Nephron progenitor cell (in vitro differentiated cells): ENCODE data around the gene RARS2.
"Not testable (repeated sequence)": the region's sequence is repeated elsewhere in the genome, so short reads cannot be mapped to it uniquely, and the experiment has no call there.

Experiments used
- DNase-seq: peaks from one replicate; pipeline ENCODE4 v3.0.0; 2021
- H3K27ac Mint-ChIP-seq: 2 replicates; pipeline ENCODE4 v1.8.0; 2021; ENCODE audit warnings: mild to moderate bottlenecking, moderate library complexity, mixed read lengths
- H3K27me3 Mint-ChIP-seq: 2 replicates; pipeline ENCODE4 v1.8.0; 2021; ENCODE audit warnings: mild to moderate bottlenecking, low read depth, mixed read lengths; ENCODE audit not compliant: poor library complexity
- H3K36me3 Mint-ChIP-seq: 2 replicates; pipeline ENCODE4 v1.8.0; 2021; ENCODE audit warnings: low read depth, mixed read lengths
- H3K4me1 Mint-ChIP-seq: 2 replicates; pipeline ENCODE4 v1.8.0; 2021; ENCODE audit warnings: mixed read lengths
- H3K4me3 Mint-ChIP-seq: 2 replicates; pipeline ENCODE4 v1.8.0; 2021; ENCODE audit warnings: mild to moderate bottlenecking, moderate library complexity, mixed read lengths
- H3K9me3 Mint-ChIP-seq: 2 replicates; pipeline ENCODE4 v1.8.0; 2021; ENCODE audit warnings: mild to moderate bottlenecking, moderate library complexity, mixed read lengths
- TF ChIP-seq, protein P1 (sequence below): fragments of 200-600 bp; sonication (generic); IDR thresholded peaks from 2 replicates; pipeline ENCODE4 v1.5.0; 2021; ENCODE audit warnings: antibody characterized with exemption

The RARS2 gene

DNA sequence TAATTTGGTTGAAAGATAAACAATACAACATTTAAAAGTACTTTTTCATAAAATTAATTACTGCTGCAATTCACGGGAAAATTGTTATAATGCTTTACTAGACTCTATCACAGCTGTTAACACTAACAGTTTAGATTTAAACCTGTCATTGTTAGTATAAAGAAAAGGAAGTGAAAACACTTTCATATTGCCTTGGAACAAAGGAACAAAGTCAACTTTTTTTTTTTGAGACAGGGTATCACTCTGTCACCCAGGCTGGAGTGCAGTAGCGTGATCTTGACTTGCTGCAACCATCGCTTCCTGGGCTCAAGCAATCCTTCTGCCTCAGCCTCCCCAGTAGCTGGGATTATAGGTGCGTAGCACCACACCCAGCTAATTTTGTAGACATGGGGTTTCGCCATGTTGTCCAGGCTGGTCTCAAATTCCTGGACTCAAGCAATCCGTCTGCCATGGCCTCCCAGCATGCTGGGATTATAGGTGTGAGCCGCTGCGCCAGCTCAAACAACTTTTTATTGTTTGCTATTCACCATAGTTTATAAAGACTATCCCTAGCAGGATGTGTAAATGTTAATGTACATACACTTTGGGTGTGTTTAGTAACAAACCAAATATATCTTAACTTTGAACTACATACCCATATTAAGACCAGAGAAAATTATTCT, 94.9 kb downstream of the RARS2 start:
- H3K4me1 Mint-ChIP-seq, result no peaks in the 10 kb centered on the region
- H3K4me3 Mint-ChIP-seq, result no peak overlapping the region
- no peak overlapping the region for H3K27ac Mint-ChIP-seq
- no peaks in the 10 kb centered on the region for H3K9me3 Mint-ChIP-seq
- peaks cover 30% of the 10 kb centered on the region for H3K36me3 Mint-ChIP-seq
- TF ChIP-seq, protein P1, sequence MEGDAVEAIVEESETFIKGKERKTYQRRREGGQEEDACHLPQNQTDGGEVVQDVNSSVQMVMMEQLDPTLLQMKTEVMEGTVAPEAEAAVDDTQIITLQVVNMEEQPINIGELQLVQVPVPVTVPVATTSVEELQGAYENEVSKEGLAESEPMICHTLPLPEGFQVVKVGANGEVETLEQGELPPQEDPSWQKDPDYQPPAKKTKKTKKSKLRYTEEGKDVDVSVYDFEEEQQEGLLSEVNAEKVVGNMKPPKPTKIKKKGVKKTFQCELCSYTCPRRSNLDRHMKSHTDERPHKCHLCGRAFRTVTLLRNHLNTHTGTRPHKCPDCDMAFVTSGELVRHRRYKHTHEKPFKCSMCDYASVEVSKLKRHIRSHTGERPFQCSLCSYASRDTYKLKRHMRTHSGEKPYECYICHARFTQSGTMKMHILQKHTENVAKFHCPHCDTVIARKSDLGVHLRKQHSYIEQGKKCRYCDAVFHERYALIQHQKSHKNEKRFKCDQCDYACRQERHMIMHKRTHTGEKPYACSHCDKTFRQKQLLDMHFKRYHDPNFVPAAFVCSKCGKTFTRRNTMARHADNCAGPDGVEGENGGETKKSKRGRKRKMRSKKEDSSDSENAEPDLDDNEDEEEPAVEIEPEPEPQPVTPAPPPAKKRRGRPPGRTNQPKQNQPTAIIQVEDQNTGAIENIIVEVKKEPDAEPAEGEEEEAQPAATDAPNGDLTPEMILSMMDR, result no peak
- H3K27me3 Mint-ChIP-seq, result no peaks in the 10 kb centered on the region
- no peak for DNase-seq

- not testable (repeated sequence) for H3K9me3 Mint-ChIP-seq, H3K27ac Mint-ChIP-seq, DNase-seq, H3K4me3 Mint-ChIP-seq, H3K27me3 Mint-ChIP-seq, H3K4me1 Mint-ChIP-seq
- H3K36me3 Mint-ChIP-seq, result peaks cover 27% of the 10 kb centered on the region
These were observed 100.5 kb downstream of the RARS2 start for GRCh38 chr6:87489326-87489725.

DNA sequence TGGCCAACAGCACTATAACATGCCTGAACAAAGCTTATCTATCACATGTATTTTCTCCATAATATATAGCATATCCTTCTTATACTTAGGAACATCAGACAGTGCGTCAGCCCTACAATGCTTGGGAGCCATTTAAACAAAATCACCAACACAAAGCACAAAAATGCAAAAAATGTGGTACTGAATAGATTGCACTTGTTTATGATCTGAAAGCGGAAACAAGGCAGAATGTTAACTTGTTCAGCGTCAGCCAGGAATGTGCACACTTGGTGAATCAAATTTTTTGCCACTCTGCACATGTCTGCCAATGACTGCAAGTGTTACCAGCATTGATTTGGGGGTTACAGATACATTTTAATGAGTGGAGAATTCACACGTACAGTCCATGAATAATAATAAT, 102.2 kb downstream of the RARS2 start:
- Mint-ChIP-seq H3K4me1 (peaks cover 5% of the 10 kb centered on the region), H3K36me3 (peaks cover 34% of the 10 kb centered on the region), H3K4me3 (no peak overlapping the region), H3K27ac (no peak overlapping the region), H3K9me3 (peaks cover 5% of the 10 kb centered on the region), H3K27me3 (peaks cover 5% of the 10 kb centered on the region)
- TF ChIP-seq, protein P1, result no peak
- no peak for DNase-seq

DNA sequence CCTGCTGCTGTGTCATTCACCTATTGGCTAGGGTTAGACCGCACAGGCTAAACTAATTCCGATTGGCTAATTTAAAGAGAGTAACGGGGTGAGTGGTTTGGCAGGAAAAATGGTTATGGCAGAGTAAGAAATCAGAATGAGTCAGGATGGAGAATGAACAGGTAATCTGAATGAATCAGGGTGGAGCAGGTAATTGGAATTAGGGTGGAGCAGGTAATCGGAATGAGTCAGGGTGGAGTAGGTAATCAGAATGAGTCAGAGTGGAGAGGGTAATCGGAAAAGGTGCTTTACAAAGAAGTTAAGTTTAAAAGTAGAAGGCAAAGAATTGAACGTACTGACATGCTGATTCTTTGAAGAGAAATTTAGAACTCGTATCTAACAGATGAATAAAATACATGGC, 105.3 kb downstream of the RARS2 start:
- no peak overlapping the region for H3K4me3 Mint-ChIP-seq
- no peak overlapping the region for H3K27ac Mint-ChIP-seq
- no peak for DNase-seq
- peaks cover 5% of the 10 kb centered on the region for H3K9me3 Mint-ChIP-seq
- peaks cover 5% of the 10 kb centered on the region for H3K27me3 Mint-ChIP-seq
- H3K36me3 Mint-ChIP-seq, result peaks cover 26% of the 10 kb centered on the region
- H3K4me1 Mint-ChIP-seq, result peaks cover 5% of the 10 kb centered on the region
- TF ChIP-seq, protein P1, result no peak

DNA sequence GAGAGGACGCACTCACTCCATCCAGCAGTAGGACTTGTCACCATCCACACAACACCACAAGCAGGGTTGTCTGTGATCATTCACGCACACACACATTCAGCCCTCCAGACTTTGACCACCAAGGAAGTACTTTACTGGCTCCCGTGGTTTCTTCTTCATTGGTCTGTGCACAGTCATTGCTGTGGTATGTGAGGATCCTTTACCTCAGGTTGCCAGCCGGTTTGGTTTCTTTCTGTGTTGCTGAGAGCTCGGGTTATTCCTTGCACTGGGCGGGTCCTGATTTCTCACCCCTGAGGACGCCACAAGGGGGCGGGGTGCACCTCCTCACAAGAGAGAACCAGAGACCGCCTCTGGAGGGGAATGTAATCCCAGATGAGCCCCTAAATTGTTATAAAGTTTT, 105.9 kb downstream of the RARS2 start:
- no peak overlapping the region for H3K27ac Mint-ChIP-seq
- peaks cover 5% of the 10 kb centered on the region for H3K9me3 Mint-ChIP-seq
- no peak overlapping the region for H3K4me3 Mint-ChIP-seq
- peak; percentile 52 for DNase-seq
- H3K36me3 Mint-ChIP-seq, result peaks cover 26% of the 10 kb centered on the region
- peaks cover 5% of the 10 kb centered on the region for H3K4me1 Mint-ChIP-seq
- TF ChIP-seq, protein P1, result peak; percentile 13
- H3K27me3 Mint-ChIP-seq, result peaks cover 5% of the 10 kb centered on the region

GRCh38 chr6:87482366-87482765, 107.4 kb downstream of the RARS2 start:
- Mint-ChIP-seq H3K27ac (no peak overlapping the region), H3K4me3 (no peak overlapping the region), H3K36me3 (peaks cover 34% of the 10 kb centered on the region), H3K27me3 (peaks cover 5% of the 10 kb centered on the region), H3K4me1 (peaks cover 5% of the 10 kb centered on the region), H3K9me3 (peaks cover 5% of the 10 kb centered on the region)
- DNase-seq, result no peak
- TF ChIP-seq, protein P1, result no peak
